ENCODE data around the gene SUSD3.

Gene SUSD3

DNA sequence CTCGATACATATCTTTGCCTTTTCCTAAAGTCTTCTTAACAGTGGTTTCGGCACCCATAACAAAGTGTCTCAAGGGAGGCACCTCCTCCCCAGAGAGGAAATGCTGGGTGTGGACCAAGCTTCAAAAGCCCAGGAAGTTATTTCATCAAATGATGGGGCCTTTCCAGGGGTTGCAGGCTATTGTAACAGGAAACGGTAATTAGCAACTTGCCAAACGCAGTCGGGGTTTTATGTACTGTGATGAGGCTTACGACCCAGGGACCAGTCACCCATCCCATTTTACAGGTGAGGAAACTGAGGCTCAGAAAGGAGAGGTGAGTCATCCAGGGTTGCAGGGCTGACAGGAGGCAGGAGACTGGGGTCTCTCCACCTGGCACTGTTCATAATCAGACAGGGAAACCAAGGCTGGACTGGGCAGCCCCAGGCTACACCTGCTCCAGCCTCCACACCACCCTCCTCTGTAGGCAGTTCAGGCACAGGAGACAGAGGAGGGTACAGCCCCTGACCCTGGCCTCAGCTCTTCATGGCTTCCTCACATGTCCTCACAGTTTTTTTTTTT lies 30.0 kb upstream of the SUSD3 start:
- in situ Hi-C loops (cut with HindIII; ENCODE audit: low sequenced_read_pairs): no loop called here

DNA sequence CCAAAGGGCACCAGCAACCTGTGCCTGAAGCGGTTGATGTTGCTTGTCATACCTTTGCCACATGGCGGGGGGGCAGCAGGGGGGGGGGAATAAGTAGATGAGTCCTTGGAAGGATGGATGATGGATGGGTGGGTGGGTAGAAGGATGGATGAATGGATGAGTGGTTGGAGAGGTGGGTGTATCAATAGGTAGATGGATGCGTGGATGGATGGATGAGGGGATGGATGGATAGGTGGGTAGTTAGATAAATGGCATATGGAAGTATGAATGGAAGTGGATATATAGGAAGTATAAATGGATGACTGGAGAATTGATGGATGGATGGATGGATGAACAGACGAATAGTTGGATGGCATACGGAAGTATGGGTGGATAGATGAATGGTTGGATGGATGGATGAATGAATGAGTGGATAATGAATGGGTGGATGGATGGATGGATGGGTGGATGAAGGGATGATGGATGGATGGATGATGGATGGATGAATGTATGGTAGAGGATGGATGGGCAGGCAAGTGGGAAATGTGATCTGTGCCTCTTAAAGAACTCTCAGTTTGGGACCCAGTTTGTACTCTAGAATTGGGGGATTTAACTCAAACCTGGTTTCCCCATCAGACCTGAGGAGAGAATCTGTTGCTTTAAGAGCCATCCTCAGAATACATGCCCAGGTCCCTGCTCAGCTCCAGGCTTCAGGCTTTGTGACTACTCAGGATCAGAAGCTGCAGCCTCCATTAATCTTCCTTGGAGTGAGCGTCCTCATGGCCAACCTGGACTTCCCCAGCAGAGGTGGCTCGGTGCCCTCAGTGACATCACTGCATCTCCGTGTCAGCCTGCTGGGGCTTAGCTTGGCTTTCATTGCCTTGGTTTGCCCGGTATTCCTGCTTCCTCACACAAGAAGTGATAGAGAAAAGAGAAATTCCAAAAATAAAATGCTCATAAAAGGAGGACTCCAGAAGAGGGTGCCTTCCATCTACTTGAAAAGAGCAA lies 27.6 kb upstream of the SUSD3 start:
- in situ Hi-C loops (cut with HindIII; ENCODE audit: low sequenced_read_pairs): no loop called here

DNA sequence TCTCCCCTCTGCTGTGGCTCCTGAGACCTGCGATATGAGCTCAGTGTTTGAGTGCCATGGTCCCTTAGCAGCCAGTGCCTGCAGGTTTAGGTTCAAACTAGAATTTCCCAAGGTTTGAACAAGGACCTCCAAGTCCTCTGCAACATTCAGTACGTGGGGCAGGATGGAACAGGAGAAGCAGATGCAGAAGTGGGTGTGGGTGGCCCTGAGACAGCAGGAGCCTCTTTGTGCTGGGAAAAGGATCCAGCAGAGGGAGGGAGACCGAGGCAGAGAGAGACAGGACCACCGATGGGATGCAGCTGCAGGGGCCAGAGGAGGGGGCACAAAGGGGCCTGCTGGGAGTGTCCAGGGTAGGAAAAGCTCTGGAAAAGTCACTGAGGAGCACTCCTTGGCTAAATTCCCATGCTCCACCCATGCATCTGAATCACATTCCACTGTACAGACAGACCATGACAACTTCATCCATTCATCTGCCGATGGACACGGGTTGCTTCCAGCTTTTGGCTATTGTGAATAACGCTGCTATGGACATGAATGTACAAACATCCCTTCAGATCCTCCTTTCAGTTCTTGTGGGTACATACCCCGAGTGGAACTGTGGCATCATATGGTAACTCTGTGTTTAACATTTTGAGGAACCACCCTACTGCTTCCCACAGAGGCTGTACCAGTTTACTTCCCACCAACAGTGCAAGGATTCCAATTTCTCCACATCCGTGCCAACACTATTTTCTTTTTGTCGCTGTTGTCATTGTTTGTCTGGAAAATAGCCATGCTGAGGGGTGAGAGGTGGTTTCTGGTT lies 26.7 kb upstream of the SUSD3 start:
- in situ Hi-C loops (cut with HindIII; ENCODE audit: low sequenced_read_pairs): no loop called here

DNA sequence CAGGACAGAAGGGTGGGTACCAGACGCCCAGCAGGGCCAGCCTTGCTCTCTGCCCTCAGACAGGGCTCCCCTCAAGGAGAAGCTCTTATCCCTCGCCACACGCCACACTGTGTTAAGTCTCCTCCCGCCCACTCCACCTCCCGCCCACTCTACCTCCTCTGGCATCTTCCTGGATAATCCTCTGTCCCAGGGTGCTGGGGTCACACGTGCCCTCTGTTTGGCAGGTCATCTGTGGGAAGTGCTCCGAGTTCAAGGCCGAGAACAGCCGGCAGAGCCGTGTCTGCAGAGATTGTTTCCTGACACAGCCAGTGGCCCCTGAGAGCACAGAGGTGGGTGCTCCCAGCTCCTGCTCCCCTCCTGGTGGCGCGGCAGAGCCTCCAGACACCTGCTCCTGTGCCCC lies 26.0 kb upstream of the SUSD3 start:
- in situ Hi-C loops (cut with HindIII; ENCODE audit: low sequenced_read_pairs): no loop called here

DNA sequence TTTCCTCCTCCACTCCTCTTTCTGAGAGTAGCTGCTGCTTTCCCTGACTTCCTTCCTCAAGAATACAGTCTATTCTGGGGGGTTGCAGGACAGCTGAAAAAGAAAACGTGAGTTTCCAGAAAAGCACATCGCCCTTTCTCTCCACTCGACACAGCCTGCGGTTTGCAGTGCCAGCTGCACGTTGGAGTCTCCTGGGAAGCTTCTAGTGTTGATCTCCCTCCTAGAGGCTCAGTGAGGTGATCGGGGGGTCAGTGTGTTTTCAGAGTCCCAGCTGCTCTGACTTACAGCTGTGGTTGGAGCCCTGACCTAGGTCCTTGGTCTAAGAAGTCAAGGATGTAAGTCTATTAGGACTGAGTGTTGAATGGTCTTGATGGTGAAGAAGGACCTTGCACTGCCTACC lies 25.0 kb upstream of the SUSD3 start:
- in situ Hi-C loops (cut with HindIII; ENCODE audit: low sequenced_read_pairs): no loop called here

DNA sequence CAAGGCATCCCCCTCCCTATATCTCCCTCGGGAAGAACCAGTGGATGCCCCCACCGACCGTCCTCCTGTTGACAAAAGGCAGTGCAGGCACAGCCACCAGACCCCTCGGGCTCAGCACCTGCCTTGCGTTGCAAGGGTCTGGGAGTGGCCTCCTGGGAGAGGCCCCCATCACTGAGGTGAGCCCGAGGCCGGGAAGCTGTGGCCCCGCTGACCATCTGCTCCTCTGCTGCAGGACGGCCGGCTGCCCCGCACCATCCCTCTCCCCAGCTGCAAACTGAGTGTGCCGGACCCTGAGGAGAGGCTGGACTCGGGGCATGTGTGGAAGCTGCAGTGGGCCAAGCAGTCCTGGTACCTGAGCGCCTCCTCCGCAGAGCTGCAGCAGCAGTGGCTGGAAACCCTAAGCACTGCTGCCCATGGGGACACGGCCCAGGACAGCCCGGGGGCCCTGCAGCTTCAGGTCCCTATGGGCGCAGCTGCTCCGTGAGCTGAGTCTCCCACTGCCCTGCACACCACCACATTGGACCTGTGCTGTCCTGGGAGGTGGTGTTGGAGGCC lies 23.3 kb upstream of the SUSD3 start:
- in situ Hi-C loops (cut with HindIII; ENCODE audit: low sequenced_read_pairs): no loop called here

DNA sequence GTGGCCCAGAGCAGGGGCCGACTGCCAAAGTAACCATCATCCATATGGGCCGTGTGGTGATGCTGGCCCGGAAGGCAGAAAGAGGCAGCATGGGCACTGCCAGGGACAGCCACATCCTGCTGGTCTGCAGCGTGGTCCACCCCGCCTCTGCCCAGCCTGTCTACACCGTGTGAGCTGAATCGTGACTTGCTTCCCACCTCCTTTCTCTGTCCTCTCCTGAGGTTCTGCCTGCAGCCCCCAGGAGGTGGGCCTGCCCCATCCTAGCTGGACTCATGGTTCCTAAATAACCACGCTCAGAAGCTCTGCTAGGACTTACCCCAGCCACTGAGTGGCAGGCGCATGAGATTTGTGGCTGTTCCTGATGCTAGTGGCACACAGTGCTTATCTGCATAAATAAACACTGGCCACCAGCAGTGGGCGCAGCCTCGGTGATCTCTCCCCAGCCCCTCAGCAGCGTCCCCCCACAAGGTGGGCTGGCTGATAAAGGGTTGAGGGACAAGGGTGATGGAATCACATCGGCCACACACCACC lies 22.6 kb upstream of the SUSD3 start:
- in situ Hi-C loops (cut with HindIII; ENCODE audit: low sequenced_read_pairs): no loop called here

DNA sequence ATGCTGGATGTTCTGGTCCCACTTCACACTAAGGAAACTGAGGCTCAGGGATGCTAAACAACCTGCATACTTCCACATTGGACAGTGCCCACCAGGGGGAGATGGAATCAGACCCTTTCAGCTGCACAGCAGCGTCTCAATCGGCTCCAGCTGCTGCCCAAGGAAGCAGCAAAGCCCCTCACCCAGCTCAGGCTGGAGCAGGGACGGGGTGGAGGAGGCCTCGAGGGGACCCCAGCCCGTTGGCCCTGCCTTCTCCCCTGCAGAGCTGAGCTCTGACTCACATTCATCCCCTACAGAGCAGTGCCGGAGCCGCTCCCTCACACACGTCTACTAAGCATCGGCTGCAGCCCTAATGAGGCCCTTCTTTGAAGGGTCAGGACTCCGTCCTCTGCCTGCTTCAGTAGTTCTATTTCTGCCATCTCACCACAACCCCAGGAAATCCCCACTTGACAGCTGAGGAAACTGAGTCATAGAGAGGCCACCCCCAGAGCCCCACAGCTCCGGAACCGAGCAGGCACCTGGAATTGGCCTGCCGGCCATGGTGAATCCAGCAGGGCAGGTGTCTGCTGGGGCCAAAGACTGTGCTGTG lies 21.5 kb upstream of the SUSD3 start:
- in situ Hi-C loops (cut with HindIII; ENCODE audit: low sequenced_read_pairs): no loop called here

DNA sequence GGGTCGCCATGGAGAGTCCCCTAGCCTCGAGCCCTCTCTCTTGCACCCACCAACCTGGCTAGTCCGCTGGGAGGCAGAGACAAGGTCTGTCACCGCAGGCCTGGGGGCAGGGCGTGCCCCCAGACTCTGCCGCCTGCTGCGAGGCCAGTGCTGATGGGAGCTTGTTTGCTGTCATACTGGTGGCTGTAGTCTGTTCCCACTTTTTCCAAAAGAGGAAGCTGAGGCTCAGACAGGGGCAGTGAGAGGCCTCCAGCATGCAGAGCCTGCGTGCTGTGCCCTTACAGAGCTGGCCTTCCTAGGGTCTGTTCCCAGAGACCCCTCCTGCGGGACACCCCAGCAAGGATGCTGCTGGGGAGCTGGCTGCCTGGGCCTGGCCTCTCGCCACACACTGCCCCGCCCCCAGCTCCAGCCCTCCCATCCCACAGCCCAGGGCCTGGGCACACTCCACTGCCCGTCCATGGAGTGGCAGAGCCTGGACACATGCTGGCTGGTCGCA lies 21.0 kb upstream of the SUSD3 start:
- in situ Hi-C loops (cut with HindIII; ENCODE audit: low sequenced_read_pairs): no loop called here

DNA sequence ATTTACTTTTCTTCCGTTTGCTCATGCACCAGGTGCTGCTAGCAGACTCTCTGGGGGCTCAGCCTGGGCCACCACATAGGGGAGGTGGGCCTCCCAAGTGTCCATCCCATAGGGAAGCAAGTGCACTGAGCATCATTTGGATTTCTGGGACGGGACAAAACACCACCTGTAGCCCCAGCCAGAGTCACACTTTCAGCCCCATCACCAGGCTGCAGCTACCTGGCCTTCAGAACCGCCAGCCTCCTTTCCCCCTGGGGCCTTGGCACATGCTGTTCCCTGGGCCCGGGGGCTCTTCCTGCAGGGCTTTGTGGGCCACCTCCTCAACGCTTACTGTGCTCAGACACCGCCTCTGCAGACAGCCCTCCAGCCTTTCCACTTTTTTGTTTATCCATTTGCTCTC lies 19.6 kb upstream of the SUSD3 start:
- in situ Hi-C loops (cut with HindIII; ENCODE audit: low sequenced_read_pairs): no loop called here

DNA sequence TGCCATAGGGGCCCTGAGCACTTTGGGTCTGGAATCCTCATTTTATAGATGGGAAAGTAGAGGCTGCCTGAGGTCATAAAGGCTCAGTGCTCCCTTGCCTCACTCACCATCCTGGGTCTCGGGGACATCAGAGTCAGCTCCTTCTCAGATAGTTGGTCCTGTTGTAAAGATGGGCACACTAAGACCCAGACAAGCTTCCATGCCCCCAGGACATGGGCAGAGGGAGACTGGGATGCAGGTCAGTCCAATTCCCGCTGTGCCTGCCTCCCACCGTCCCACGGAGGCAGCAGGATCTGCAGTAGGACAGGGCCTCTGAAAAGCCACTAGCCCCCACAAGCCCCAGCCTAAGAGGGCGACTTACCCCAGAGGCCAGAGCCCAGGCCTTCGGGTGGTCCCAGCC lies 19.0 kb upstream of the SUSD3 start:
- in situ Hi-C loops (cut with HindIII; ENCODE audit: low sequenced_read_pairs): no loop called here

DNA sequence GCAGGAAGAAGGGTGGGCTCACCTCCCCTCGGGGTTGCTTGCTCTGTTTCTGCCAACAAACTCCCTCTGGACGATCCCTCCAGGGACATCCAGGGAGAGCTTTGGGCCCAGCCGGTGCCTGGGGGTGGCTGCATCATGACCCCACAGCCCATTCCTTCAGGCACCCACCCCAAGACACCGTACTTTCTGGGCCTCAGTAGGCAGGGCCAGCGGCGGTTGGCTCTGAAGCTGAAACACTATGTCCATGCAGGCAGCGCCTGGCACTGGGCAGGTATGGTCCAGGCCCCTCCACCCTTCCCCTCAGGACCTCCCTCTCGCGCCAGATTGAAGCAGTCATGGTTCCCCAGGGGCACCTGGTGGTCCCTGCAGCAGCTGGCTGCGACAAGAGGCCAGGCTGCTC lies 18.5 kb upstream of the SUSD3 start:
- in situ Hi-C loops (cut with HindIII; ENCODE audit: low sequenced_read_pairs): no loop called here

DNA sequence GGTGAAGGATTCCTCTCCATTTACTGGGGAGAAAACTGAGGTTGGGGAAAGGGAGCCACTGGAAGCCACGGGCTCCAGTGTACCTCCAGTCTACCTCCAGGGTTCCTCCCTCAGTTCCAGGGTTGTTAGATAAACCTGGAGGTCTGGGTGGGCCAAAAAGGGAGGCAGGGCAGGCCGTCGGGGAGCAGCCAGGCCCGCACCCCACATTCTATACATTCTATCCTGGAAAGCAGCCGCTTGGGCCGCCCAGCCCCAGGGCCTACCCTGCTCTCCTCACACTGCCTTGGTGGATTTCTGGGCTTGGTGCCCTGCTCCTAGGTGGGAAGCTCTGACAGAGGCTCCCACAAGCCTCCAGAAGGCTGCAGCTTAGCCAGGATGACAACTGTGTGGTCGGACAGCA lies 18.1 kb upstream of the SUSD3 start:
- in situ Hi-C loops (cut with HindIII; ENCODE audit: low sequenced_read_pairs): no loop called here

DNA sequence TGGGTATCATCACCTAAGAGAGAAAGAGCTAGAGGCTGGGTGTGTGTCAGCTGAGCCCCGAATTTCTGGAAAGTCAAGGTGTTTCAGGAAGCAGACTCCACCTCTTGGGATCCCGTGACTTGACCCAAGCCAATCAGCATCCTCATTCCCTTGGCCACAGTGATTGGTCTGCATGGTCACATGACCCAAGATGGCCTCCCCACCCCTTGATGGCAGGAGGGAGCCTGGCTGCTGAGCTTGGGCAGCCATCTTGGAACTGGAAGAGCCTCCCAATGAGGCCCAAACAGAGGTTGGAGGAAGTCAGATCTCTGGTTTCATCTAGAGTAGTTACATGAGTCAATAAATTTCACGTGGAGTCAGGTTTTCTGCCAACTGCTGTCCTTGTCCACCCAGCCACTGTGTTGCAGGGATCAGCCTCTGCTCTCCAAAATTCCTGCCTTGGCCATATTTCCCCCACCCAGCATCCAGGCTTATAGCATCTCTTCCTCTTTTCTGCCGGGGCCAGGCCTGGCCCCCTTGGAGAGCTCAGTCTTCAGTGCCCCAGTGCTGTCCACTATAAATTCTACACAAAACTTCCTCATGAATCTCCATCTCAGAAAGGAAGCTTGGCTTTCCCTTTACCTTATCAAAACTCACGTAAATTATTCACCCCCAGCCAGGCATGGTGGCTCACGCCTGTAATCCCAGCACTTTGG lies 17.2 kb upstream of the SUSD3 start:
- in situ Hi-C loops (cut with HindIII; ENCODE audit: low sequenced_read_pairs): no loop called here

DNA sequence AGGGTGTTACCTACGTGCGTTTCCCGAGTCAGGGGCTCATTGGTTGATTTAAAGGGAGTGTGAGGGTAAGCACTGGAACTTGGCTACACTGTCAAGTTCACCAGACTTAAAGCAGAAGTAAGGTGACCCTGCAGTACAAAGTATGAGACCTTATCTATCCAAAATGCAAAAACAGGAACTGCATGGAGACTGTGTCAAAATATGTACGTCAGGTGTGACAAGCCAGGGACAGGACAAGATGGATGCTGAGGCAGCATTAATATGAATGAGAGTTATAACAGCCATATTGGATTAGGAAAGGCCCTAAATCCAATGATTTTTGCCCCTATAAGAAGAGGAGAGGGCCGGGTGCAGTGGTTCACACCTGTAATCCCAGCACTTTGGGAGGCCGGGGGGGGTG lies 15.4 kb upstream of the SUSD3 start:
- in situ Hi-C loops (cut with HindIII; ENCODE audit: low sequenced_read_pairs): no loop called here

DNA sequence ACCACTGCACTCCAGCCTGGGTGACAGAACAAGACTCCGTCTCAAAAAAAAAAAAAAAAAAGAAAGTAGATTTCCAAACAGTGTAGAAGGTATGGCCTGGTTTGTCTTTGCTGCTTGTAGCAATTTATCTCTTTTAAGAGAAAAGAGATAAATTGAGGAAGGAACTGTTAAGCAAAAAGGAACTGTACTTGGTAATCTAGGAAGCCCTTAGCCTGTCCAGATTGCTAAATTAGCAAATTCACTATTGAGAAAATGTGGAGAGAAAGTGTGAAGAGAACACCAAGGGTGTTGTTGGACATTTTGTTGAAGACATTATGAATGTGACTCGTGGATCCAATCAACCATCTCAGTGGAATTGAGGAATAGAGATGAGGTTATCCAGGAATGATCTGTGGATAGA lies 13.0 kb upstream of the SUSD3 start:
- in situ Hi-C loops (cut with HindIII; ENCODE audit: low sequenced_read_pairs): no loop called here

DNA sequence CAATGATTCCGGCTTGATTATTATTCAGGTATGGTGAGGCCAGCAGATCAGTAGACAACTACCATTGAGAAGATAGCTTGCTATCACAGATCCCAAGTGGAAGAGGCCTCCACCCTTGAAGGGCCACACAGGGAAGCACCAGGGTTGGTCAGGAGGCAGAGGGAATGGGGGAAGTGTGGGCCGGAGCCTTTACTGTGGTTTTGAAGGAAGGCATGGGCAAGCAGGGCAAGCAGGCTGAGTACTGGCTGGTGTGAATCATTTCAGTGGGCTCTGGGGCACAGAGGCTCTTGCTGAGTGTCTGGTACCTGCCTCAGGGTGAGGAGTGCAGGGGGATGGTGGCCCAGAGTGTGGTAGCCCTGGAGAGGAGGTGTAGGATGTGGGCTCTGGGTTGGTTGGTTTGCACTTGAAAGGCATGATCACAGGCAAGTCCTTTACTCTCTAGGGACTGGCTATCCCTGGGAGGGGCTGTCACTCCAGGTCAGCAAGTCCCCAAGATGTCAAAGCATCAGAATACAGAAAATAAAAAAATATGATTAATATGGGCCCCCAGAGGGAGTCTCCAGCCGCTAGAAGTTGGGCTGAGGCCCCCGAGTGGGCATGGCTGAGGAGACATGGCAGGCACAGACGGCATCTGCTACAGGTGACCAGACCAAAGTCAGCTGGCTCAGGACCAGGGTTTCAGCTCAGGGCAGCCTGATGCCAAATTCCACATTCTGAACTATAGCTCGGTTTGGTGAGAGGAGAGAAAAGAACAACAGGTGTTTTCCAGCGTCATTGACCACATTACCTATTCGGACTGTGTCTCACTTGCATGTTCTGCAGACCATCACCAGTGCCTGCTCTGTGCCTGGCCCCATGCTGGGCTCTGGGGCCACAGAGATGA lies 9.7 kb upstream of the SUSD3 start:
- in situ Hi-C loops (cut with HindIII; ENCODE audit: low sequenced_read_pairs): no loop called here

DNA sequence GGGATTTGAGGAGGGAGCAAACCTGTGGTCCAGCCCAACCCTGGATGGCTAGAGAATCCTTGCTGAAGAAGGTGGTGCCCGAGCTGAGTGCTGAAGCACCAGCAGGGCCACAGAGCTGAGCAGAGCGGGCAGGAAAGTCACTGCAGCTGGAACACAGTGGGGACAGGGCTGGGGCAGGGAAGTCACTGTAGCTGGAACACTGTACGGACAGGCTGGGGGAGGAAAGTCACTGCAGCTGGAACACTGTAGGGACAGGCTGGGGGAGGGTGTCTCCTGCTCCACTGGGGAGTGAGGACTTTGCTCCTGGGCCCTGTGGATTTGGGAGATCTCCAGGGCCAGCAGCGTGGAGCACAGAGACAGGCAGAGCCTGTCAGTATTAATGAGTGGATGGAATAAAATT lies 9.0 kb upstream of the SUSD3 start:
- in situ Hi-C loops (cut with HindIII; ENCODE audit: low sequenced_read_pairs): no loop called here

DNA sequence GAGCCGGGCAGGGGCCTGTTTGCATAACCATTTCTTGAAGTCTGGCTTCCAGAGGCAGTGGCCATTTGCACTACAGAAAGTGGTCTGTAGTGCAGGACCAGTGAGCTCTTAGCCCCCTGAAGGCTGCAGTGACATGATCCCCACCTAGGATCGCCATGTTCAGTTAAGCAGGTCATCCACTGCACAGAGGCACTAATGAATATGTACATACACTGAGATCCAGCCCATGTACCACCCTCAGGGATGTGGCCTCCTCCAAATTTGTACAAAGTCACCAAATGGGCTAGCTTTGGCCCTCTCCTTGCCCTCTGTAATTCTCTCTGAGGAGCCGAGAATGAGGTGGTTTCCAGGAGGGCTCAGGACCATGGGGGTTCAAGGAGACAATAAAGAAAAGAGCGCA lies 8.3 kb upstream of the SUSD3 start:
- in situ Hi-C loops (cut with HindIII; ENCODE audit: low sequenced_read_pairs): no loop called here

Measured in endothelial cell of hepatic sinusoid (primary cell).